K562 (cell line): ENCODE results near the gene FAM124B.
"Not testable (repeated sequence)": the region's sequence is repeated elsewhere in the genome, so short reads cannot be mapped to it uniquely, and the experiment has no call there.

Source experiments
- CBX5 ChIP-seq: IDR thresholded peaks from 2 replicates; pipeline ENCODE4 v1.6.1; 2014; ENCODE audit warnings: low read depth, borderline replicate concordance
- CTCF ChIP-seq, 3 experiments: IDR thresholded peaks in 2 of 3; conservative IDR thresholded peaks in 1 of 3; 2 replicates each; pipeline ENCODE4 v1.5.1; 2011 to 2012; ENCODE audit warnings: low read length in 3 of 3, mild to moderate bottlenecking in 3 of 3, control low read depth in 2 of 3, improper control_type of control experiment in 1 of 3, inconsistent platforms in 1 of 3, low read depth in 1 of 3, mixed read lengths in 1 of 3, moderate library complexity in 1 of 3; ENCODE audit not compliant: insufficient read depth in 2 of 3
- PHF8 ChIP-seq: fragments of 200-600 bp; sonication (generic); IDR thresholded peaks from 2 replicates; pipeline ENCODE4 v1.6.1; 2012; ENCODE audit warnings: mixed run types, mild to moderate bottlenecking, inconsistent platforms, low read length, moderate library complexity, borderline replicate concordance
- POLR2AphosphoS5 ChIP-seq: IDR thresholded peaks from 2 replicates; pipeline ENCODE4 v1.6.1; 2011; ENCODE audit warnings: mild to moderate bottlenecking, low read depth, low read length, moderate library complexity; ENCODE audit not compliant: control insufficient read depth, insufficient read depth
- PRDM10 ChIP-seq: fragments of 450-650 bp; IDR thresholded peaks from 2 replicates; pipeline ENCODE4 v1.6.1; 2018; ENCODE audit not compliant: partially characterized antibody
- RBM22 ChIP-seq: fragments of 200-400 bp; formaldehyde crosslinking; IDR thresholded peaks from 2 replicates; pipeline ENCODE4 v1.6.1; 2018; ENCODE audit warnings: low read length, low read depth; ENCODE audit not compliant: poor library complexity, severe bottlenecking
- SP1 ChIP-seq: sonication (generic); formaldehyde crosslinking; IDR thresholded peaks from 2 replicates; pipeline ENCODE4 v1.8.1; 2022; ENCODE audit warnings: mild to moderate bottlenecking, missing genetic modification reagents
- SRSF9 ChIP-seq: fragments of 200-400 bp; formaldehyde crosslinking; IDR thresholded peaks from 2 replicates; pipeline ENCODE4 v1.6.1; 2017; ENCODE audit warnings: low read depth, low read length, borderline replicate concordance

- TF ChIP-seq SP1 (CRISPR knock-in tag); CBX5; SRSF9; CTCF (IDR thresholded peaks at IDR 0.05 in 2 of 3, conservative IDR thresholded peaks at IDR 0.05 in 1 of 3; ENCODE audit: insufficient read depth in 2 of 3, low read depth in 1 of 3, low read length in 3 of 3); POLR2AphosphoS5; PHF8; PRDM10; RBM22: not testable (repeated sequence)
Observed at GRCh38 chr2:224397100-224397499, 4.8 kb downstream of the FAM124B start.
